SK-N-SH treated with all-trans-retinoic acid at 6 μM for 48 hours (cell line): Measurements from ENCODE around the gene TAF6L.

Experiments used
- ARNTL ChIP-seq: fragments of 450-650 bp; formaldehyde crosslinking; IDR thresholded peaks from 2 replicates; pipeline ENCODE4 v1.5.0; 2020; ENCODE audit warnings: low read depth, mild to moderate bottlenecking, moderate library complexity, borderline replicate concordance
- CREB5 ChIP-seq: fragments of 250-450 bp; sonication (Bioruptor Pico); IDR thresholded peaks from 2 replicates; pipeline ENCODE4 v1.5.1; 2020; ENCODE audit warnings: low read depth, mild to moderate bottlenecking, moderate library complexity
- CSDC2 ChIP-seq: fragments of 250-450 bp; sonication (Bioruptor Pico); IDR thresholded peaks from 2 replicates; pipeline ENCODE4 v1.5.0; 2020; ENCODE audit warnings: mild to moderate bottlenecking, moderate library complexity
- ESRRG ChIP-seq: fragments of 250-450 bp; sonication (Bioruptor Pico); IDR thresholded peaks from 2 replicates; pipeline ENCODE4 v1.6.1; 2021; ENCODE audit warnings: mild to moderate bottlenecking
- ISL1 ChIP-seq: fragments of 250-450 bp; sonication (Bioruptor Pico); IDR thresholded peaks from 2 replicates; pipeline ENCODE4 v2.1.2; 2022; ENCODE audit warnings: mild to moderate bottlenecking, moderate library complexity
- PATZ1 ChIP-seq: fragments of 250-450 bp; sonication (Bioruptor Pico); IDR thresholded peaks from 2 replicates; pipeline ENCODE4 v1.8.0; 2020; ENCODE audit warnings: mild to moderate bottlenecking, moderate library complexity, borderline replicate concordance
- POU6F1 ChIP-seq: fragments of 250-450 bp; sonication (Bioruptor Pico); IDR thresholded peaks from 2 replicates; pipeline ENCODE4 v1.8.0; 2021; ENCODE audit warnings: low read depth, mild to moderate bottlenecking, moderate library complexity, borderline replicate concordance
- PPARA ChIP-seq: fragments of 250-450 bp; sonication (Bioruptor Pico); IDR thresholded peaks from 2 replicates; pipeline ENCODE4 v1.5.0; 2020; ENCODE audit warnings: mild to moderate bottlenecking, borderline replicate concordance
- RARB ChIP-seq: fragments of 250-450 bp; sonication (Bioruptor Pico); IDR thresholded peaks from 2 replicates; pipeline ENCODE4 v1.8.0; 2021; ENCODE audit warnings: mild to moderate bottlenecking, moderate library complexity
- SNAI2 ChIP-seq: fragments of 250-450 bp; sonication (Bioruptor Pico); IDR thresholded peaks from 2 replicates; pipeline ENCODE4 v1.5.0; 2020; ENCODE audit warnings: mild to moderate bottlenecking, moderate library complexity
- TOX ChIP-seq: fragments of 250-450 bp; sonication (Bioruptor Pico); IDR thresholded peaks from 2 replicates; pipeline ENCODE4 v1.8.0; 2021; ENCODE audit warnings: mild to moderate bottlenecking, moderate library complexity, borderline replicate concordance
- ZFP3 ChIP-seq: fragments of 250-450 bp; sonication (Bioruptor Pico); IDR thresholded peaks from 2 replicates; pipeline ENCODE4 v1.5.0; 2020; ENCODE audit warnings: mild to moderate bottlenecking, moderate library complexity
- ZNF8 ChIP-seq: fragments of 450-650 bp; formaldehyde crosslinking; IDR thresholded peaks from 2 replicates; pipeline ENCODE4 v1.5.0; 2020; ENCODE audit warnings: mild to moderate bottlenecking, moderate library complexity

GRCh38 chr11:62805076-62805892, 34.1 kb downstream of the TAF6L start, which contains the start of gene NXF1:
- TF ChIP-seq ZNF8 (CRISPR knock-in tag) (no peak), CREB5 (CRISPR knock-in tag) (no peak), SNAI2 (no peak), PPARA (CRISPR knock-in tag) (no peak), ZFP3 (no peak), ARNTL (CRISPR knock-in tag) (no peak), PATZ1 (0 out of 2 replicates have a peak, but pooled peaks have one; percentile 45), CSDC2 (CRISPR knock-in tag) (no peak), RARB (CRISPR knock-in tag) (peak; percentile 66; the same call in 1 of the 2 replicates), POU6F1 (CRISPR knock-in tag) (no peak), ISL1 (CRISPR knock-in tag) (no peak), ESRRG (CRISPR knock-in tag) (no peak), TOX (CRISPR knock-in tag) (peak; percentile 49; the same call in 1 of the 2 replicates)
